HEK293 (cell line): Measurements from ENCODE around the gene PIP4K2C.

ENCODE experiments used
- CTCF ChIA-PET: fragments of 350-600 bp; formaldehyde crosslinking; extraction: SDS; loops from one replicate; lab custom pipeline; 2021; ENCODE audit warnings: antibody characterized with exemption; lab: Yijun Ruan, JAX
- POLR2A ChIA-PET: fragments of 300-600 bp; formaldehyde crosslinking; extraction: SDS; loops from one replicate; lab custom pipeline; 2020; ENCODE audit warnings: antibody characterized with exemption, inconsistent platforms; lab: Yijun Ruan, JAX
- H3K27ac ChIP-seq: fragments of 200-500 bp; sonication (Bioruptor generic); 2 replicates; pipeline ENCODE4 v1.5.1; 2014; ENCODE audit warnings: low read depth, low read length, control low read depth, inconsistent platforms; ENCODE audit errors: extremely low read depth
- H3K36me3 ChIP-seq, 2 experiments: fragments of 200-500 bp in 1 of 2; sonication (Bioruptor generic) in 1 of 2; 1 replicate in 1 of 2; 2 replicates in 1 of 2; pipeline ENCODE4 v1.5.1; 2014 to 2017; ENCODE audit warnings: inconsistent platforms in 2 of 2, low read length in 2 of 2; ENCODE audit not compliant: control insufficient read depth in 2 of 2, insufficient read depth in 1 of 2
- H3K4me1 ChIP-seq: fragments of 200-500 bp; sonication (Bioruptor generic); 2 replicates; pipeline ENCODE4 v1.5.1; 2014; ENCODE audit warnings: mild to moderate bottlenecking, low read length, inconsistent platforms; ENCODE audit not compliant: control insufficient read depth, insufficient read depth
- H3K4me3 ChIP-seq: 2 replicates; pipeline ENCODE4 v1.5.1; 2011; ENCODE audit warnings: low read depth, mild to moderate bottlenecking, control low read depth, low read length, moderate library complexity
- H3K9me3 ChIP-seq: fragments of 200-500 bp; sonication (Bioruptor generic); 2 replicates; pipeline ENCODE4 v1.5.1; 2014; ENCODE audit warnings: low read depth, low read length, inconsistent platforms; ENCODE audit not compliant: control insufficient read depth, insufficient read depth
- BCL11A ChIP-seq: fragments of 450-650 bp; formaldehyde crosslinking; IDR thresholded peaks from 2 replicates; pipeline ENCODE4 v1.5.1; 2016; ENCODE audit warnings: low read depth, missing biosample characterization, missing genetic modification characterization
- EGR2 ChIP-seq: fragments of 450-650 bp; formaldehyde crosslinking; IDR thresholded peaks from 2 replicates; pipeline ENCODE4 v1.5.1; 2016; ENCODE audit warnings: low read depth, missing biosample characterization, missing genetic modification characterization
- ELK4 ChIP-seq: IDR thresholded peaks from 2 replicates; pipeline ENCODE4 v1.6.1; 2011; ENCODE audit warnings: mild to moderate bottlenecking, low read depth, low read length, borderline replicate concordance
- REST ChIP-seq: fragments of 450-650 bp; formaldehyde crosslinking; IDR thresholded peaks from 2 replicates; pipeline ENCODE4 v1.5.1; 2016; ENCODE audit warnings: missing biosample characterization, missing genetic modification characterization
- SCRT1 ChIP-seq: fragments of 450-650 bp; formaldehyde crosslinking; IDR thresholded peaks from 2 replicates; pipeline ENCODE4 v1.5.1; 2016; ENCODE audit warnings: missing biosample characterization, missing genetic modification characterization, borderline replicate concordance
- YY2 ChIP-seq: fragments of 450-650 bp; formaldehyde crosslinking; IDR thresholded peaks from 2 replicates; pipeline ENCODE4 v1.5.1; 2016; ENCODE audit warnings: missing biosample characterization, missing genetic modification characterization
- ZBTB8A ChIP-seq: fragments of 450-650 bp; formaldehyde crosslinking; IDR thresholded peaks from 2 replicates; pipeline ENCODE4 v1.5.1; 2016; ENCODE audit warnings: missing biosample characterization, missing genetic modification characterization
- ZFP37 ChIP-seq: fragments of 450-650 bp; formaldehyde crosslinking; IDR thresholded peaks from 2 replicates; pipeline ENCODE4 v1.5.1; 2016; ENCODE audit warnings: missing biosample characterization, missing genetic modification characterization
- ZNF121 ChIP-seq: fragments of 450-650 bp; formaldehyde crosslinking; IDR thresholded peaks from 2 replicates; pipeline ENCODE4 v1.5.1; 2016; ENCODE audit warnings: missing biosample characterization, missing genetic modification characterization
- ZNF239 ChIP-seq: fragments of 450-650 bp; formaldehyde crosslinking; IDR thresholded peaks from 2 replicates; pipeline ENCODE4 v1.5.1; 2016; ENCODE audit warnings: missing biosample characterization, missing genetic modification characterization
- ZNF311 ChIP-seq: fragments of 450-650 bp; formaldehyde crosslinking; IDR thresholded peaks from 2 replicates; pipeline ENCODE4 v1.5.1; 2017; ENCODE audit warnings: missing biosample characterization, missing genetic modification characterization, borderline replicate concordance
- ZNF354C ChIP-seq: fragments of 450-650 bp; formaldehyde crosslinking; IDR thresholded peaks from 2 replicates; pipeline ENCODE4 v1.5.1; 2016; ENCODE audit warnings: missing biosample characterization, missing genetic modification characterization, low read depth, borderline replicate concordance
- ZNF366 ChIP-seq: fragments of 450-650 bp; formaldehyde crosslinking; conservative IDR thresholded peaks from 2 replicates; pipeline ENCODE4 v1.5.1; 2016; ENCODE audit warnings: missing biosample characterization, missing genetic modification characterization
- ZNF391 ChIP-seq: fragments of 450-650 bp; formaldehyde crosslinking; IDR thresholded peaks from 2 replicates; pipeline ENCODE4 v1.5.1; 2016; ENCODE audit warnings: low read depth, missing biosample characterization, missing genetic modification characterization, borderline replicate concordance
- ZNF426 ChIP-seq: fragments of 450-650 bp; formaldehyde crosslinking; IDR thresholded peaks from 2 replicates; pipeline ENCODE4 v1.5.1; 2017; ENCODE audit warnings: missing biosample characterization, missing genetic modification characterization, mild to moderate bottlenecking, inconsistent platforms, moderate library complexity
- ZNF521 ChIP-seq: fragments of 450-650 bp; formaldehyde crosslinking; IDR thresholded peaks from 2 replicates; pipeline ENCODE4 v1.5.1; 2017; ENCODE audit warnings: missing biosample characterization, mild to moderate bottlenecking, missing genetic modification characterization
- ZNF624 ChIP-seq: fragments of 450-650 bp; formaldehyde crosslinking; IDR thresholded peaks from 2 replicates; pipeline ENCODE4 v1.5.1; 2017; ENCODE audit warnings: missing biosample characterization, missing genetic modification characterization
- ZSCAN16 ChIP-seq: fragments of 450-650 bp; formaldehyde crosslinking; IDR thresholded peaks from 2 replicates; pipeline ENCODE4 v1.5.1; 2016; ENCODE audit warnings: missing biosample characterization, missing genetic modification characterization

Gene PIP4K2C

GRCh38 chr12:57628280-57629191 lies 37.5 kb downstream of the PIP4K2C start:
- H3K36me3 ChIP-seq = peaks cover 0 to 35% of the 10 kb centered on the region in 2 experiments; a peak in 1 of 3 replicates
- ChIA-PET POLR2A (no interaction called here), CTCF (interaction anchor here (0.6 kb wide), 1 partner anchor 46 kb away, joined by 5 read pairs; no protein-coding TSS in a partner anchor)
- TF ChIP-seq SCRT1 (tag by site-specific recombination) = no peak
- no peak for TF ChIP-seq ZNF521
- no peak for TF ChIP-seq EGR2 (tag by site-specific recombination)
- TF ChIP-seq ZBTB8A (tag by site-specific recombination) = no peak
- TF ChIP-seq ELK4 = no peak
- no peak for TF ChIP-seq YY2 (tag by site-specific recombination)
- no peak for TF ChIP-seq ZNF311 (tag by site-specific recombination)
- no peak for TF ChIP-seq ZNF239 (tag by site-specific recombination)
- no peak for TF ChIP-seq ZNF391 (tag by site-specific recombination)
- TF ChIP-seq ZNF354C = no peak
- TF ChIP-seq ZNF624 (tag by site-specific recombination) = no peak
- TF ChIP-seq, all 188 proteins: peak for 0
- no peaks in the 10 kb centered on the region for H3K4me1 ChIP-seq
- no peak overlapping the region for H3K27ac ChIP-seq
- H3K4me3 ChIP-seq = no peak overlapping the region
- H3K9me3 ChIP-seq = no peaks in the 10 kb centered on the region

- peaks cover 0 to 31% of the 10 kb centered on the region in 2 experiments; a peak in 1 of 3 replicates for H3K36me3 ChIP-seq
- no peaks in the 10 kb centered on the region for H3K4me1 ChIP-seq
- H3K27ac ChIP-seq = no peak overlapping the region
- H3K9me3 ChIP-seq = no peaks in the 10 kb centered on the region
- POLR2A ChIA-PET = no interaction called here
- no peak overlapping the region for H3K4me3 ChIP-seq
- CTCF ChIA-PET = interaction anchor here (0.6 to 1.7 kb wide), 6 partner anchors 8 to 566 kb away, joined by 3 to 11 read pairs (median 6); no protein-coding TSS in a partner anchor
- TF ChIP-seq ZSCAN16 (no peak), ZNF426 (tag by site-specific recombination) (no peak), BCL11A (tag by site-specific recombination) (no peak), ZFP37 (tag by site-specific recombination) (no peak), ZNF366 (no peak), ZNF121 (tag by site-specific recombination) (no peak), REST (no peak)
- TF ChIP-seq, all 188 proteins: peak for 0
Measured at GRCh38 chr12:57629897-57630471, 39.0 kb downstream of the PIP4K2C start.
